NCI-H1092 (cell line): ENCODE results near the gene CES2.
"Not testable (repeated sequence)": the region's sequence is repeated elsewhere in the genome, so short reads cannot be mapped to it uniquely, and the experiment has no call there.

Source experiments
- DNase-seq: peaks from one replicate; lab custom pipeline; 2025; lab: John Stamatoyannopoulos, UW

CES2 gene

DNA sequence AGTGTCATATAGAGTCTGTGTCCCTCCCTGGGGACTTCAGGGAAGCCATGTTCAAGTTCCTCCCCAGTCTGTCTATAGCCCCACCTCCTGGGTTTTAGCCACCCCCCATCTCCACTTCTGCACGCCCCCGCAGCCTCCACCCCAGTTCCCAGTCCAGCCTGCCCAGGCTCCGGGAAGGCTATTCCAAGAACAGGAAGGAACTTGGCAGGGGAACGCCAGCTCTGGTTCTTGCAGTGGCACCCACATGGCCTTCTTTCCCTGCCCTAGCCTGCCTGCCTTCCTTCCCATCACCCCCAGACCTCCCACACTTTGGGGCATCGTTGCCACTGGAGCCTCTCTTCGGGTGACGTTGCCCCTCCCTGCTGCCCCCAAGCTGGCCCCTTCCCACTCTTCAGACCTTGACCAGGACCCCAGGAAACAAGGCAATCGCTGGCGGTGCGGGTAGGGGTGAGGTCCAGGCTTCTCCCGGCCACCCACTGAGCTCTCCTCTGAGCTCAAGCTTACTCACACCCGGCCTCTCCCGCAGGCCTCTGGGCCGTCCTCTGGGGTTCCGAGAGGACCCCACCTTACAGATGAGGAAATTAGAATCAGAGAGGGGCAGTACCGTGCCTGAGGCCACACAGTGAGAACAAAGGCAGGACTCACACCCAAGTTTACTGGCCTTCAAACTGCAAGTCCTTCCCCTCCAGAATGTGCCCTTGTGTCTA, 43.8 kb downstream of the CES2 start:
- DNase-seq = no peak

DNA sequence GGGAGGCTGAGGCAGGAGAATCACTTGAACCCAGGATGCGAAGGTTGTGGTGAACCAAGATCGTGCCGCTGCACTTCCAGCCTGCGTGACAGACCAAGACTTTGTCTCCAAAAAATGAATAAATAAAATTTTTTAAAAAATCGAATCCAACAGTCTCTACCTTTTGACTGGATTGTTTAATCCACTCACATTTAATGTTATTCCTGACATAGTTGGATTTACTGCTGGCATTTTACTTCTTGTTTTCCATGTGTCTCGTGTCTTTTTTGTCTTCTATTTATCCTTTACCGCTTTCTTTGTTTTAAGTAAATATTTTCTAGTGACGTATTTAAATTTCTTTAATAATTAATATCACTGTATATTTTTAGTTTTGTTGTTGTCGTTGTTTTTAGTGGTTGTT, 47.7 kb downstream of the CES2 start:
- DNase-seq = no peak

DNA sequence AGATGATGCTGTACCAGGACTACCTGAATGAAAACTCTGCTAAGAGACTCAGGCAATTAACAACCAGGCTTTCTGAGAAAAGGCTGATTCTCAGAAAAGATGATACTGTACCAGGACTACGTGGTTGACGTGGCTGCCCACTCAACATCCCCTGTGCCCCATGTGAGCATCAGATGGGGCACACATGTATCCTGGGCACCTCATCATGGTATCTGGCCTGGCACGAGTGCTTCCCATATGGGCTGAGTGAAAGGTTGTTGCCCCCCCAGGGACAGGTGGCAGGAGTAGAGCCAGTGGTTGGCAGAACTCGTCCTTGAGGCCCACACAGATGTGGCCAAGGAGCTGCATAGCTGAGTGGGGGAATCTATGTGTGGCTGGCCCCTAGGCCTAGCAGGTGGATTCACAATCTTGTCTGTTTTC, 49.6 kb downstream of the CES2 start:
- no peak for DNase-seq

DNA sequence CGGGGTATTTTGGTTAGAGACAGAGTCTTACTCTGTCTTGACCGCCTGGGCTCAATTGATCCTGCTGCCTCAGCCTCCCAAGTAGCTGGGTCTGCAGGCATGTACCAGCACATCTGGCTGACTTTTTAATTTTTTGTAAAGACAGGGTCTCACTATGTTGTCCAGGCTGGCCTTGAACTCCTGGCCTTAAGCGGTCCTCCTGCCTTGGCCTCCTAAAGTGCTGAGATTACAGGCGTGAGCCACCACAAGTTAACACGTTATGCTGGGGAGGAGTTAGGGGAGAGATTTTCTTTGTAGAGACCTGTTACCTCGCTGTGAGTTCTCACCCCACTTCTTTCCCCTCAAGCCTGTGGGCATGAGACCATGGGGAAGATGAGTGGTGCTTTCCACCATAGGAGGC, 51.2 kb downstream of the CES2 start:
- DNase-seq = no peak

DNA sequence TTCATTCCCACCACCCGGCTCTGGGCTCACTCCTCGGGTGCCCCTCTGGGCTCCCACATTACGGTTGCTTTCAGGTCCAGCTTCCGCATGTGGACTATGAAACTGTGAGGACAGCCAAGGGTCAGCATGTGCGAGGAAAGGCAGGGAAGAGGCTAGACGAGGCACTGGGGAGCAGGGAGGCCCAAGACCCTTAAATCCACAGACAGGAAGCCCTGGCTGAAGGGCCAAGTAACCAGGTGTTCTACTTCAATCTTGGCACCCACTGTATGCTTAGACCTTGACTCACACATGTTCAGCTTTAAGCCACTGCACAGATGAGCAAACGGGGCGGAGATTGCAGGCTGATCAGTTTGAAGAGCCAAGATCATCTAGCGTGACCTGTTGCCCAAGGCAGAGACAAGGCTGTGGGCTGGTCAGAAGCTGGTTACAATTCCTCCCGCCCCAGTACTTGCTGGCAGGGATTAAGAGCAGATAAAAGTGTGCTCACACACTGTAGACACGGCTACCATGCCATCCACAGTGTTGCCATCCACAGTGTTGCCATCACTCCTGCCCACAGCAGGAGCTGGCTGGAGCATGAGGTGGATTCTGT, 53.0 kb downstream of the CES2 start, which contains the start of gene CES4A:
TSS of gene CES4A (plus strand) at position 393 of the 592 bp plus-strand sequence. CDS start at position 577, 184 bp downstream.
- DNase-seq = no peak

DNA sequence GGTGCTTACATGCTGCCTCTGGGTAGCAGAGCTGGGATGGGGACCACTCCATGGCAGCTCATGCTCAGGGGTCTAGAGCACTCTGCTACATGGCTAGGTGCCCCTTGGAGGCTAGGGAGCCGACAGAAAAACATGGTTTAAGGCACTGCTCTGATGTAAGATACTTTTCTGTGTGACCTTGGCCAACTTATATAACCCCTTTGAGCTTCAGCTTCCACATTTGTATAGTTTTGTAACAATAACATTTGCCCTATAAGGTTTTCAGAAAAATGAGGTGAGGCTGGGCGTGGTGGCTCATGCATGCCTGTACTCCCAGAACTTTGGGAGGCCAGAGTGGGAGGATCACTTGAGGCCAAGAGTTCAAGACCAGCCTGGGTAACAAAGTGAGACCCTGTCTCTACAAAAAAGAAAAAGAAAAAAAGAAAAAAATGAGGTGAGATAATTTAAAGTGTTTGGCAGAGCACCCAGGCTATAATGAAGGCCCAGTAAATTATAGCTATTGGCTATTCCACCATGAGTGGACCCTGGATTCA, 56.3 kb downstream of the CES2 start:
- DNase-seq = no peak

DNA sequence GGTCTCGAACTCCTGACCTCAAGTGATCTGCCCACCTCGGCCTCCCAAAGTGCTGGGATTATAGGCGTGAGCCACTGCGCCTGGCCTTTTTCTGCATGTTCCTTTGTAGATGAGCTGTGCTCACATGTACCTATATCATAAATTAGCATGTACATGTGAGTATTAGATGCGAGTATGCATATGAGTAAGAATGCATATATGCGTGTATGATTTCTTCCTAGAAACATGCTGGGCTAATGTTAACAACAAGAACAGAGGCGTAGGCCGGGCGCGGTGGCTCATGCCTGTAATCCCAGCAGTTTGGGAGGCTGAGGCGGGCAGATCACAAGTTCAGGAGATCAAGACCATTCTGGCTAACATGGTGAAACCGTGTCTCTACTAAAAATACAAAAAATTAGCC, 58.2 kb downstream of the CES2 start:
- not testable (repeated sequence) for DNase-seq
